Right forelimb (tissue), 1 donor: ENCODE measurements around the gene EPHA2.
"Not testable (repeated sequence)": the region's sequence is repeated elsewhere in the genome, so short reads cannot be mapped to it uniquely, and the experiment has no call there.

Experiments used
- DNase-seq: peaks from one replicate; pipeline ENCODE4 v3.0.0-alpha.2; 2018

EPHA2 gene

DNA sequence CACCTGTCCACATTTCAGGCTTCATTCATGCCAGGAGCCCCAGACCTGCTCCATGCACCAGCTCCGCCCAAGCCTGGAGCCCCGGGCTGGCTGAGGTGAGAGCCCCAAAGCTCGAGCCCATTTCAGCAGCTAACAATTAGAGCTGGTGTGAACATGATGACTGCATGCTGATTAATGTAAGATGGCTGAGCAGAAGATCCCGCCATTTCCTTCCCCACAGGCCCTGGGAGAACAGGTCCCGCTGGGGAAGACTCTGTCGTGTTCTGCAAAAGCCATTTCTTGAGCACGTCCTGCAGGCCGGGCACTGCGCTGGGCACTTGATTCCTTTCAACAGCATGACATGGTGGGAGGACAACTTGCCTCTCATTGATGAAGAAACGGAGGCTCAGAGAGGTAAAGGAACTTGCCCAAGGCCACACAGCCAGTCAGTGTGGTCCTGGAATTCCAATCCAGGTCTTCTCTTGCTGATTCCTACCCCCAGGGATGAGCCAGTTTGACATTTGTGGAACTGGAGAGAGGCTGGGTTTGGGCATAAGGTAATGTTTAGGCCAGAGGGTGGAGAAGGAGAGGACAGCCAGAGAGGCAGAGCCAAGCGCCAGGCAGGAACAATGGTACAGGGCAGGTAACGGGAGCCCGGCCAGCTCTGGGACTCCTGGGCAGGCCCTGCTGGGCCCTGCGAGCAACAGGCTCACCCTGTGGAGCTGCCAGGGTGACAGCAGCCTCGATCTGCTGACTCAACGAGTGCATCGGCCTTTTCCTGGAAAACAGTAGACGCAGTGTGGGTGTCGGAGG is 28.1 kb upstream of the EPHA2 start:
- DNase-seq: no peak

DNA sequence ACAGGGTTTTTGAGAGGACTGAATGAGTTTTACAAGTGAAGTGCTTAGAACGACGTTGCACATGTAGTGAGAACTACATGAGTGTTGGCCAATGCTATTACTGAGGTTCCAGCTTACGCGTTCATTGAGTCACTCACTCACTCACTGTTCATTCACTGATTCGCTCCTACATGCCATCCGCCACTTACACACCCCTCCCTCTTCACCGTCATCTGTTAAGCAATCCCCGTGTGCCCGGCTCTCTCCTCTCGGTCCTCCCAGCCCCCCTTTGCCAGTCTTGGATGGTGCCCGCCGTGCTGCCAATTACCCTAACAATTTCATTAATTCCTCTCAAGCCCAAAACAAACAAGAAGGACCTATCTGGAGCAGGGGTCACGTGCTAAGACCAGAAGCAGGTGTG is 27.3 kb upstream of the EPHA2 start:
- no peak for DNase-seq

DNA sequence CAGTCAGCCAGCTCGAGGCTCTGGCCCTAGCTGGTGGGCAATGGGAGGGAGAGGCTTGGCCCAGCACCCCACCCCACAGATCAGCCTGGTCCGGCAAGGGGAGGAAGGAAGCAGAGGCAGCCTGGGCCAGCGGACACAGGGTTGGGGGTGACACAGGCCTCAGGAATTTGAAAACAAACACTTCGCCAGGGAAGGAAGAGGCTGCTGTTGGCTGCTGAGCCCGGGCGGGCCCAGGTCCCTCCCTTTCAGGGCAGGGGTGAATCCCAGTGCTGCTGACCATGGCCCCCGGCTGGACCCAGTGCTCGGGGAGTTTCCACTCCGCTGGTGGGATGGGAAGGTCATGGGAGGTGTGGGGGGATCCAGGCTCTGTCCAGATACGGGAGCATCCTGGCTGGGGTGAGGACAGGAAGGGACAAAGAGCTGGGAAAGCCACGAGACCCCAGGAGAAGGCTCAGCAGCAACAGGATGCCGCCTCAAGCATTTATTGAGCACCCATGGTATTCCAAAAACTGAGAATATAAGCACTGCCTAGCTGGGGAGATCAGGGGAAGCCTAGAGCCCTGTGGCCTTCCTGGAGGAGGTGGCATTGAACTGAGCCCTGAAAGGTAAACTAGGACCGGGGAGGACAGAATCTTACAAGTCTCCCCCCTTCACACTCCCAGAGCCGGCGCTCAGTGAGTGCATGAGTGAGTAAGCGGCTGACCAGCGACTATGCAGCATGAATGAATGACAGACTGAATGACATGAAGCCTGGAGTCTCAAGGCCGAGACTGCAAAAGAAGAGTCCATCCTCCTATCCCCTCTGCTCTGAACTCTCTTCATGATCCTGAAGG is 26.2 kb upstream of the EPHA2 start:
- DNase-seq: peak; percentile 83

DNA sequence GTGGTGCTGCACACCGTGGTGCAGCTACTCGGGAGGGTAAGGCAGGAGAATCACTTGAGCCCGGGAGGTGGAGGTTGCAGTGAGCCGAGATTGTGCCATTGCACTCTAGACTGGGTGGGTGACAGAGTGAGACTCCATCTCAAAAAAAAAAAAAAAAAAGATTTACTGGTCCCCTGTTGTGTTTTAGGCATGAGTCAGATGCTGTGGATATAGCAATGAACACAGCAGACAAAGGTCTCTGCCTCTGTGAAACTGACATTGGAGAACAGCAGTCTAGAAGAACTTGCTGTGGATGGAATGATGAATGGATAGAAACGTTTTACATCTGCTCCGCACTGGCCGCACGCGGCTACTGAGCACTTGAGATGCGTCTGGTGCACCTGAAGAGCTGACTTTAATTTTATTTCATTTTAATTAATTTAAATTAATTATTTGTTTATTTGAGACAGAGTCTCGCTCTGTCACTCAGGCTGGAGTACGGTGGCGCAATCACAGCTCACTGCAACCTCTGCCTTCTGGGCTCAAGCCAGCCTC is 24.5 kb upstream of the EPHA2 start:
- DNase-seq: no peak

DNA sequence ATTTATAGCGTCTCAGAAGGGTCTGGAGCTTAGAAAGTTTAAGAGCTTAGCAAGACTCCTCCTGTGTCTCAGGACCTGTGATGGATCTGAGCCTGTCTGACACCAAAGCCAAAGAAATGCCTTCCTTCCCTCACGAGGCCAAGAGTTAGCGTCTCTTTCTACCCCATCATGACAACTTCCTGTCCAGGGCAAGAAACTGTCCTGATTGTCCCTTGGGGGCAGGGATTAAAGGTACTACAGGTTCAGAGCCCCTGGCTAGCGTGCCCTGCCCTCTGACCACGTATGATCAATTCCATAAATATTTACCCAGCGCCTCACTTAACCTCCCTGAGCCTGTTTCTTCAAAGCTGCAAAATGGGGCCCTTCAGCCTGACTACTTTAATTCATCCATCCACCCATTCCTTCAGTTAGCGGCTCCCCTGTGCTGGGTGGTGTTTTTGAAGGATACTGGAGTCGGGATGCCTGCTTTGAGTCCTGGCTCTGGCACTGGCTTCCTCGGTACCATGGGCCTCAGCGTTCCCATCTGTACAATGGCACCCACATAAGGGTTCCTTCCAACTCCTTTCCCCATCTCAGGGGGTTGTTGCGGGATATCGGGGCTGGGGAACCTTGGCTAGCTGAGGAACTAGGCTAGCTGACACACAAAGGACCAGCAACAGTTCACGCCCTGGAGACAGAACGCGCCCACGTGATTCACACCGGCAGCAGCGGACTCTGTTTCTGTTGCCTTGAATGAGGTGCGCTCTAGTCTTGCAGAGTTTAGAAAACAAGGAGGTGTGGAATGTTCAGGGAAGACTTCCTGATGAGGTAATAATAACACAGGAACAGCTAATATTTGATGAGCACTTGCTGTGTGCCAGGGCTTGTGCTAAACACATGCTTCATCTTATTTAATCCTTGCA is 23.0 kb upstream of the EPHA2 start:
- no peak for DNase-seq

DNA sequence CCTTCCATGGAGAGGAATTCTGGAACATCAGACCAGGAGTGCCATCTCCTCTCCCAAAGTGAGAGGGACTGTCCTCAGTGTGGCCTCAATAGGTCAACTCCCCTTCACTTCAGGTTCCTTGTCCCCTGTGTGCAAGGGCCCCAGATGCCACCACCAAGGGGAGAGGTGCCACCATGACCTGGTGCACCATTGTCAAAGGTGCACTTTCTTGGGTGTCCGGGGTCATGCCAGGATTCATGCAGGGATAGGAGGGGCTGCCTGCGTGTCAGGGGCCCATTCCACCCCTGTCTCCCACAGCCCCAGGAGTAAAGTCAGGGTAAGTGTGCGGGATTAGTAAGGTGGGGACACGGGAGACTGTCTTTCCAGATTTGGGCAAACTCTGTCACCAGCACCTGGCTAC is 21.4 kb upstream of the EPHA2 start:
- no peak for DNase-seq

DNA sequence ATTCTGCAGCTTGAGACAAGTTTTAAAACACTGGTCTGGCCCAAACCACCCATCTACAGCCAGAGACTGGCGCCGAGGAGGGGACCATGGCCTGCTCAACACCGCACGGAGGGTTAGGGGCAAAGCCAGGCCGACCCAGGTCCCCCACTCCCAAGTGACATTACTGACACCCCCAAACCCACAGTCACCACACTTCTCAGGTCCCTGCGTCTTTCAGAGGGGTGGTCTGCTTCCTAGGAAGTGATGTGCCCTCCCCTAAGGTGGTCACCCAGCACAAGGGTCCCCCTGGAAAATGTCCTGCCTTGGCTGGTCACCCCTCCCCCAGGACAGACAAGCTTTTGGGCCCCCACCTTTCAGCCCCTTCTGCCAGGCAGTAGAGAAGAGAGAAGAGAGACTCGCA is 20.8 kb upstream of the EPHA2 start:
- no peak for DNase-seq

DNA sequence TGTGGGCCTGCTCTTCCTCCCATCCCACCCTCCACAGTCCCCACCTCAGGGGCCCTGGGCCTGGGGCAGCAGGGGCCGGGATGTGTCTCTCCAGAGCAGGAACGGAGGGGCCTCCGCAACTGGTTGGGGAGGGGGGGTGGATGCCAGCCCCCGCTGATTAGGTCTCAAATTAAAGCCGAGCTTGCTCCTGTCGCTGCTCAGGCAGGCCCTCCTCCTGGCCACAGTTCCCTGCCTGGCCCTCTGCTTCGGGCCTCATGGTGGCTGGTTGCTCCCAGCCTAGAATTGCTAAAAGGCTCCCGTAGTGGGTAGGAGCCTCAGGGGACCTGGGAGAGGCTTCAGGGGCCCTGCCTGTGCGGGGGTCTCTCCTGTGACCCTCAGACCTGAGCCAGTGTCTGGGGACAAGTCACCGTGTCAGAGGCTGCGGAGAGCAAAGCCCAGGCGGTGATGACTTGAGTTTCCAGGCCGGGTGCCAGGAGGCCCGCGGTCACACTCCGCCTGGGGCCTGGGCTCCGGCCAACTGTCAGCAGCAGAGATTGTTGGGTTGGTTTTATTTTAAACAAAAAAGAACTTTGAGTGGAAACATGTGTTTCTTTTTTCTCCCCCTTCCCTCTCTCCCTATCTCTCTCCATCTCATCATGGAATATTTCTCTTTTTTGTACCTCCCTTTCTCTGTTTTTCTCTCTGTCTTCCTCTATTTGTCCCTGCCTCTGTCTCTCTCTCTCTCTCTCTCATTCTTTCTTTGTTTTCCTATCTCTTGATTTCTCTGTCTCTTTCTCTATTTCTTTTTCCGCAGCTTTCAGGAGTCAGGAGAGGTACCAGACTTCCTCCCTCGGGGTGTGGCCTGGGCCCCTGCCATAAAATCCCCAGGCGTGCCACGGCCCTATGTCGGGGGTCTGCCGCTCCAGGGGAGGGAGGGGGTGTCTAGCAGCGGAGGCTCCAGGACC is 20.0 kb upstream of the EPHA2 start:
- peak; percentile 95 for DNase-seq

DNA sequence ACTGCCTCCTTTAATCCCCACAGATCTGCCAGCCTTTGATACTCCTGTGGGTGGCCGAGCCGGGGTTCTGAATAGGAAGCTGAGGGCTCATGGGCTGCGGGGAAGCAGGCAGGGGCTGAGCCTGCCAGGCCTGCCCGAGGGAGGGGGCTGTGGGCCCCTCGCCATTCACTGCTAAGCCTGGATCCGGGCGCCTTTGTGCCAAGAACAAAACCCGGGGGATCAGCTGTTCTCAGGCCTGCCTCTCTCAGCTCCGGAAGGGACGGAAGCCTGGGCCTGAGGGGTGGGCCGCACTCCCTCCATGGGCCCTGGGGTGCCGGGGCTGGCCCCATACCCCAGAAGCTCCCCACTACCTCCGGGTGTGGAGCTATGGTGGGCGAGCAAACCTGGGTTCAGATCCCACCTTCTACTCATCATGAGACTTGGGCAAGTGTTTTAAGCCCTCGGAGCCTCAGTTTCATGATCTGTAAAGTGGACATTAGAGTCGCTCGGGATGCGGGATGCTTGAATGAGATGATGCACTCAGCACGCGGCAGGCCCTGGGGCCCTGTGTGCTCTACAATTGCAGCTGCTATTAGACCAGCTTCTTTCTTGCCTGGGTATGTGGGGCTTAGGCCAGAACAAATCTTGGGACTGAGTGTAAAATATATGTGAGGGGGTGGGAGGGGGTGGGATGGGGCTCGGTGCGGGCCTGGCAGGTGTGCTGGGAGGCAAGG is 19.2 kb upstream of the EPHA2 start:
- no peak for DNase-seq

DNA sequence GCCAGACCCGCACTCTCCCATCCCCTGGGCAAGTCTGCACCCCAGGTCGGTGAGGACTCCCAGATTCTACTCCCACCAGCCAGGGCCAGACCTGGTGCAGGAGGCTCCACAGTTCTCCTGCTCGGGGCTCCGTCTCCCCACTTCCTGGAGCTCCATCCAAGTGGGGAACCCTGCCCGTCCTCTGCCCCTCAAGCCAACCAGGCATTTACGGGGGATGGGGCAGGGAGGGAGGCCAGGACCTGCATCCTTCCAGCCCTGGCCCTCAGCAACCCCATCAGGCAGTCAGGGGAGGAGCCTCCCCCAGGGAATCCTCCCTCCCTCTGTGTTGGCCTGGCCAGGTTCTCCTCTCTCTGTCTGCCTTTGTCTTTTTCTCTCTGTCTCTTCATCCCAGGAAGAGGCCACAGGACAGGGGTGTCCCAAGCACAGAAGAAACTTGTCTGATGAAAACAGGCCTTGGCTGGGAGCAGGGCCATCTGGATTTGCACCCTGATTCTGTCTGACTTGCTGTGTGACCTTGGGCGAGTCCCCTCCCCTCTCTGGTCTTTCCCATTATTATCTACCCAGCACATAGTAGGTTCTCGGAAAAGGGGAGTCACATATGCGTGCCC is 18.5 kb upstream of the EPHA2 start:
- no peak for DNase-seq

DNA sequence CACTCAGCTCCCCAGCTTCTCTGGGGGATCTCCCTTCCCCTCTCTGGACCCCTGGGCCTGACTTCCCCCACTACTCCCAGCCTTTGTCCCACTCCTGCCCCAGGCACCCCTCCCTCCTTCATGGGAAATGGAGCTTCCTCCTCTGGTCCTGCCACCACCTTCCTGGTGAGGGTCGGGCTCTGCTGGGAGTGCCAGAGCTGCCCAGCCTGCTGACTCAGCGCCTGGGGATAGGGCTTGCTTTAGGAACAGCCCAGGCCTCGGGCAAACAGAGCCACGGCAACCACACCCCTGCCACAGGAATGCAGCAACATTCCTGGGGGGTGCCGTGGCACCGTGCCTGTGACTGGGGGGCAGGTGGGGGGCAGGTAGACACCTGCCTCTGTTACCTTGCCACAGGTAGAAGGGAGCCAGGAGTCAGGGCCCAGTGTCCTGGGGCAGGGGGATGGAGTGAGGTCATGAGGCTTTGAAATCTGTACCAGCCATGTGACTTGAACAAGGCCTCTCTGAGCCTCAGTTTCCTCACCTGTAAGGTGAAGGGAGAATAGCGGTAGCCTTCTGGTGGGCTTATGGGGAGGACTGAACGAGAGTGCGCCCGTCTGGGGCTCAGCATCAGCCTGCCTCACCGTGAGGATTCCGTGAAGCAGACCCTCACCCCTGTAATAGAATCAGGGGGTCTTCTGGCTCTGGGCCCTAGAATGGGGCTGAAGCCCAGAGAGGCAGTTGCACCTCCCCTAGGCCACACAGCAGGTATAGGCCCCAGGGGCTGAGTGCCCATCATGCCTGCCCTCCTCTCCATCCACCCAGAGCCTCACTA is 17.8 kb upstream of the EPHA2 start:
- DNase-seq: no peak

DNA sequence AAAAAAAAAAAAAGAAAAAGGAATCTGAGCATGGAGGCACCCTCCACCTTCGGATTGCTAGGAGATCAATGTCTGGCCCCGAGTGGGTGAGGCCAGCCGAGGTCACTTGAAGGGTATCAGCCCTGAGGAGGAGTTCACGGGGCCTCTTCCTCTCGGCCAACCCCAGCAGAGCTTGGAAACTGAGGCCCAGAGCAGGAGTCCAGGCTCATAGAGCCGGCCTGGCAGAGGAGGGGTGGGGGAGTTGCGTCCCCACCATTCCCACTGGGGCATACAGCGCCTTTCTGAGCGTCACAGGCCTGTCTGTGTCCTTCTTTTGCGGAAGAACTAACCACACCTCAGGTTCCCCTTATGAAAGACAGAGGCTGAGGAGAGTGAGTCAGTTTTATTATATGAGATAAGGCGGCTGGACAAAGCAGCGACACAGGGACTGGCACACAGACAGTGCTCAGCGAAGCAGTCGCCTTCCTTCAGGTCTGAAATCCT is 17.1 kb upstream of the EPHA2 start:
- no peak for DNase-seq

DNA sequence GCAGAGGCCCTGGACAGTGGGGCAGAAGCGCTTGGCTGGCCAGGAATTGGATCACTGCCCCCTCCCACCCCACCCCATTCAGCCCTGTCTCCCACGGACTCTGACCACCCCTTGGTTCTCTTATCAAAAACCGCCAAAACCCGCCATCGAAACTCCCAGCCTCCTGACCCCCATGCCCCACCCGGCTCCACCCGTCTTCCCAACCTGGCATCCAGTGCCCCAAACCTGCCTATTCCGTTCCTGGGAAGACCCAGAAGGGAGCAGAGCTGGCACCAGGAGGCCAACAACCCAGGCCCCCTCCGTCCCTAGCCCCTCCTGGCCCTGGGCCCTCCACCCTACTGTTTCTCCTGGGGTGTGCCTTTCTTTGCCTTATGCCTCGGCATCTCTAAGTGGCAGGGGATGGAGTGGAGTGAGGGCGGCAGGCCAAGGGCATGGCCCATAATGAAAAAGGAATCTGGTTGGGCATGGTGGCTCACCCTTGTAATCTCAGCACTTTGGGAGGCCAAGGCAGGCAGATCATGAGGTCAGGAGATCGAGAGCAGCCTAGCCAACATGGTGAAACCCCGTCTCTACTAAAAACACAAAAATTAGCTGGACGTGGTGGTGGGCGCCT is 16.5 kb upstream of the EPHA2 start:
- DNase-seq: no peak

DNA sequence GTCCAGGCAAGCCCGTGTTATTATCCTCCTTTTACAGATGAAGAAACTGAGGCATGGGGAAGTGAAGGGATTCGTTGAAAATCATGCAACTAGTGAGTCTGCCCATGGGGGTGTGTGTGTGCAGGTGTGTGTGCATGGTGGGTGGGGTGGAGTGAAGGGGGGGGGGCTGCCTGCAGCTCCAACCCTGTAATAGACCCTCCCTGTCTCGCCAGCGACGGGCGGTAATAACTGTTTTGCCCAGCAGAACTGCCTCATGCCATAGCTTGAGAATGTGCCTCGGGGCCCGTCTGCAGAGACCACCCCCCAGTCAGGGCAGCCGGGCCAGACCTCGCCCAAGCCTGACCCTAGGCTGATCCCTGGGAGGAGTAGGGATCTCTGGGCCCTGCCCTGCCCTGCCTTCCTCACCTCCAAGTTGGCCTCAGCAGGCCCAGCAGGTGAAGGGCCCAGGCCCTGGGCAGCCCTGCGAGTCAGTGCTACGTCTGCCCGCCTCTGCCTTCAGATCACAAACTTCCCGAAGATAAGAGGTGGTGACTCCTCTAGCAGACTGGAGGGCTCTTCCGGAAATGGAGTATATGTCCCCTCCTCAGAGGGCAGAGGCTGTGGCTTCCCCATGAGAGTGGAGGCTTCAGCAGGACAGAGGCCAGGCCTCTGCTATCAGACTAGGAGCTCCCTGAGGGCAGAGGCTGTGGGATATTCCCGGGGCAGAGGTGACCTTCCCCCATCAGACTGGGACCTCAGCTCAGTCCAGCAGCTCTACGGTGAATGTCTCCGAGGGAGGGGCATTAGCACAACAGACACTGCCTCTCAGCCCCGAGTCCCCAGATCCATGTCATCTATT is 15.7 kb upstream of the EPHA2 start:
- no peak for DNase-seq

DNA sequence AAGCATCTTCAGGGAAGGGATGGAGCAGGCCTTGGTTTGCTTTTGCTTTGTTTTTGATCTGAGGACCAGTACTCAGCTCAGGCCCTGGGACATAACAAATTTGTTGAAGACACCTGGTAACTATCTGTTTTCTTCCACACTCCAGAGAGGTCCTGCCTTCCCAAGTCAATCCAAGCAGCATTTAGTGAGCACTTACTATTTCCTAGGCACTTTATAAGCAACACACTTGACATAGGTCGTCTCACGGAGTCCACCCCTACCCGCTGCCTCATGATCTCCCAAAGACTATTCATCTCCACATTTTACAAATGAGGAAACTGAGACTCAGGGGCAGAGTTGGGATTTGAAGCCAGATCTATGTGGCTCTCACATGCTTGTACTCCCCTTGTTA is 14.4 kb upstream of the EPHA2 start:
- no peak for DNase-seq

DNA sequence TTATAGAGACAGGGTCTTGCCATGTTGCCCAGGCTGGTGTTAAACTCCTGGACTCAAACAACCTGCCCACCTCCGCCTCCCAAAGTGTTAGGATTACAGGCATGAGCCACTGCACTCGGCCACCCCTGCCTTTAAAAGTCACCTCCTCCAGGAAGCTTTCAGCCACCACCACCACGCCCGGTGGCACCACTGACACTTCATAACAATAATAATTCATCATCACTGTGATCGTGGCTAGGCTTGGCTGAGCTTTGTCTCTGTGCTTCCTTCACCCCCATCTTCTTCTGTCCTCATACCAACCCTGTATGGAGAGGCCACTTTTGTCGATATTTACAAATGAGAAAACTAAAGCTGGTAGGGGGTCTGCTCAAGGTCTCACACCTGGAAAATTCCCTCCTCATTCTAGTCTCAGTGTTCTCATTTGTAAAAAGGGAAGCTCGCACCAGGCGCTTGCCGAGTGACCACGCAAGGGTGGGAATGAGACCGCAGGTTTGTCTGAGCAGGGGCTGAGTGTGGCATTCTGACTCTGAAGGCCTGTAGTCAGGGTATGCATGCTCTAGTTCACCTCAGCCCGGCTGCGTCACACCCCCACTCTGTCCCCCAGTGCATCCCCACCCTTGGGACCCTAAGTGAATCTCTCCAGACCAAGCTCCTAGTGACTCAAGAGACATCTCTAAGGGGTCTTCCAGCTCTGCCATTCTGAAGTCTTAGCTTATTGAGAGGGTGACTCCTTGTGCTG is 12.9 kb upstream of the EPHA2 start:
- DNase-seq: no peak

DNA sequence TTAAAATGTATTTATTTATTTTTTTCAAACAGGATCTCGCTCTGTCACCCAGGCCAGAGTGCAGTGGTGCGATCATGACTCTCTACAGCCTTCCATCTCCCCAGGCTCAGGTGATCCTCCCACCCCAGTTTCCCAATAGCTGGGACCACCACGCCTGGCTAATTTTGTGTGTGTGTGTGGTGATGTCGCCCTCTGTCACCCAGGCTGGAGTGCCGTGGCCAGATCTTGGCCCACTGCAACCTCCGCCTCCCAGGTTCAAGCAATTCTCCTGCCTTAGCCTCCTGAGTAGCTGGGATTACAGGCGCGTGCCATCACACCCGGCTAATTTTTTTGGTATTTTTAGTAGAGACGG is 12.3 kb upstream of the EPHA2 start:
- DNase-seq: not testable (repeated sequence)
